HK-2 (cell line): ENCODE data around the gene CYP3A7.
"Not testable (repeated sequence)": the region's sequence is repeated elsewhere in the genome, so short reads cannot be mapped to it uniquely, and the experiment has no call there.

Experiments used
- DNase-seq: peaks from one replicate; pipeline ENCODE4 v3.0.0-alpha.2; 2018; ENCODE audit not compliant: unreplicated experiment

The CYP3A7 gene

DNA sequence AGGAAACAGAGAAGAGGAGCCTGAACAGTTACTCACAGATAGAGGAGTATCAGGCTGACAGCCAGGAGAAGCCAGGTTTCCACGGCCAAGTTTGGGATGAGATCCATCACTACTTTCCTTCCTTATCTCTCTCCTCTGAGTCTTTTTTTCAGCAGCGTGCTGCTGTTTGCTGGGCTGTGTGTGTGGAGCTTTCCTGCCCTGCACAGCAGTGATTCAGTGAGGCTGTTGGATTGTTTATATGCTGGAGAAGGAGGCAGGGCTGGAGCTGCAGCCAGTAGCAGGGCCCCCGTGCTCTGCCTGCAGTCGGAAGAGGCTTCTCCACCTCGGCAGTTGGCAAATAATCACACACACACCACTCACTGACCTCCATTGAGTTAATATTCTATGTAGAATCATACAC lies at the start of gene CYP3A7:
Gene CYP3A7 (minus strand): TSS at position 210 of the 400 bp plus-strand sequence. CDS start 103 bp downstream, at position 107.
- DNase-seq: no peak

DNA sequence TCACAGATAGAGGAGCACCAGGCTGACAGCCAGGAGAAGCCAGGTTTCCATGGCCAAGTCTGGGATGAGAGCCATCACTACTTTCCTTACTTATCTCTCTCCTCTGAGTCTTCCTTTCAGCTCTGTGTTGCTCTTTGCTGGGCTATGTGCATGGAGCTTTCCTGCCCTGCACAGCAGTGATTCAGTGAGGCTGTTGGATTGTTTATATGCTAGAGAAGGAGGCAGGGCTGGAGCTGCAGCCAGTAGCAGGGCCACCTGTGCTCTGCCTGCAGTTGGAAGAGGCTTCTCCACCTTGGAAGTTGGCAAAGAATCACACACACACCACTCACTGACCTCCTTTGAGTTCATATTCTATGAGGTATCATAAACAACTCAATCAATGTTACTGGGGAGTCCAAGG lies 49.0 kb upstream of the CYP3A7 start, which contains the start of gene CYP3A4:
Gene CYP3A4 (minus strand): TSS at position 178 of the 400 bp plus-strand sequence. CDS start 103 bp downstream, at position 75.
- no peak for DNase-seq

DNA sequence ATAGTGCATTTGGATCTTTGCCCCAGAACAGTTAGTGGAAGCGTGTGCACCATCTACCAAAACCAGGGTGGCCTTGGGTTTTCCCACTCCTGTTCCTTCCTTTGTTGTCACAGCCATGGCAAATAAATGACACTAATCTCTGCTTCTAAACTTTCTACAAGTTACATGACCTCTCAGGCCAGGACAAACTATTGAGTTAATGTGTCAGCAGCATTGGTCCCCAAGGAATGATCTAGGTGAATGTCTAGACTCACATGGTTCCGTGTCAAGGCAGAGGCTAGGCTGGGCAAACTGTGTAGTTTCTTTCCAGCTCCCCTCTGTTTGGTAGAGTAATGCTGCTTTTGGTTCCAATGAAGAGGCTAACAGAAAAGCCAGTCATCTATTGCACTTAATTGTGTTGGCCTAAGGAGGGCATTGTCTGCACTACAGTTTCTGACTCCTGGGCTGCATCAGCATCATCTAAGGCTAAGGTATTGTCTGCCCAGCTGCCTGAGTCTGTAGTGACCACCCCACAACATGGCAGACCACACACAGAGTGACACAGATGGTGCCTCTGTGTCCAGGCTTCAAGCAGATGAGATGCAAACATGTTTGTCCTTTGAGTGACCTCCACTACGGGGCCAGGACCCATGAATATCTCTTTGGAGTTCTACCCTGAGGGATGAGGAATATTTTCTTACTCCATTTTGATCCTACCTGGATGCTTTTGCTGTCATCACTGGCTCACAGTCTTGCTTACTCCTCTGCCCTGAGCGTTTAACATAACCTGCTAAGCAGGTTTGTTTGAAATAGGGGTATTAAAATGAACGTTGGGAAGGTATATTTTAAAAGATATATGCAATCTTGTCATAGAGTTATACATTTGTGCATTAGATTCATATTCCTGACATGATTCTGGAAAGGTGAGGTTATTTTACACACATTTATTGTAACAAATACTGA lies 47.3 kb upstream of the CYP3A7 start:
- DNase-seq: no peak

DNA sequence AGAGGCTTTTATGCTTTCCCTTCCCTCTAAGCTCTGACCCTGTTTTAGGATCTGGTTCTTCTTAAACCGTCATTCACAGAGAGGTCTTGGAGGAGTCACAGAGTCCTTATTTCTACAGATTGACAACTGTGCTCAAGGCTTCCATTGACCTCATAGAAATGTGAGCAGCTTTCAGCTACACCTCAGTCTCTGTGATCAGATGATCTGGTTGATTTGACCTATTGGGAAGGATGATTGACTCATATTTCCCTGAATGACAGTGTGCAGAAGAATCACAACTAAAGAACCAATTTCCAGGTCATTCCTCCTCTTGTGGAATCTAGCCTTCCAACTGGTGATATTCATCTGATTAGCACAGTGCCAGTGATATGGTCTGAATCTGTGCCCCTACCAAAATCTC lies 45.6 kb upstream of the CYP3A7 start:
- DNase-seq: no peak

DNA sequence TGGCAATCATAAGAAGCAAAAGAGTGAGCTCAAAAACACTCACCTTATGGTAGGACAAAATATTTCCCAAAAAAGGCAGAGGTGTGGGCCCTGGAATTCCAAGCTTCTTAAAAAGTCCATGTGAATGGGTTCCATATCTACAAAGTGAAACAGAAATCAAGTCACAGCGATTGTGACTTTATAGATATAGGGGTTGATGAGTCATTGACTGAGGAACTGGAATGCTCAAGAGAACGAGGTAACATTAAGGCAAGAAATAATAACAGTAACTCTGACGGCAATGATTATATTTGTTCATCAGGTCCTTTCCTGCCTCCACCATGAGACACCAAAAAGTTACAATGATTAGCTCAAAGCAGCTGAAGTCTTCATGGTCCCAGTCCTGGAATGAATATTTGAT lies 45.0 kb upstream of the CYP3A7 start:
- no peak for DNase-seq

DNA sequence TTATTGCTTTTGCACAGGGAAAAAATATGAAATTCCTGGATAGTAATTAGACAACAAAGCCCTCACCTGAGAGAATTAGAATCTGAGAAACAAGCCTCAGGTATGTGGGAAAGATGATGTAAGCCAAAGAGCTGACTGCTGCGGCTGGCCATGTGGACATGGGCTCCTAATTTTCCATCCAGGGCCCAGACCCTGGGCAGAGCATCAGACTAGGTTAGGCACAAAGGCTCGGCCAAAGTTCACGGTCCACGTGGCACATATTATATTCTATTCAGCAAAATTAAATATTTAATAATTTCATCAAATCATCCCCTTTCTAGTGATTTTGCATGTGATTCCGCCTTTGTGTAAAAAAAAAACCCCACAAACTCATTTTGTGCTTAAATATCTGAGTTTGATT lies 43.9 kb upstream of the CYP3A7 start:
- no peak for DNase-seq

DNA sequence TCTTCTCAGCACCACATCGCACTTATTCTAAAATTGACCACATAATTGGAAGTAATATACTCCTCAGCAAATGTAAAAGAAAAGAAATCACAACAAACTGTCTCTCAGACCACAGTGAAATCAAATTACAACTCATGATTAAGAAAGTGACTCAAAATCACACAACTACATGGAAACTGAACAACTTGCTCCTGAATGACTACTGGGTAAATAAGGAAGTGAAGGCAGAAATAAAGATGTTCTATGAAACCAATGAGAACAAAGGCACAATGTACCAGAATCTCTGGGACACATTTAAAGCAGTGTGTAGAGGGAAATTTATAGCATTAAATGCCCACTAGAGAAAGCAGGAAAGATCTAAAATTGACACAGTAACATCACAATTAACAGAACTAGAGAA lies 38.4 kb upstream of the CYP3A7 start:
- DNase-seq: not testable (repeated sequence)

DNA sequence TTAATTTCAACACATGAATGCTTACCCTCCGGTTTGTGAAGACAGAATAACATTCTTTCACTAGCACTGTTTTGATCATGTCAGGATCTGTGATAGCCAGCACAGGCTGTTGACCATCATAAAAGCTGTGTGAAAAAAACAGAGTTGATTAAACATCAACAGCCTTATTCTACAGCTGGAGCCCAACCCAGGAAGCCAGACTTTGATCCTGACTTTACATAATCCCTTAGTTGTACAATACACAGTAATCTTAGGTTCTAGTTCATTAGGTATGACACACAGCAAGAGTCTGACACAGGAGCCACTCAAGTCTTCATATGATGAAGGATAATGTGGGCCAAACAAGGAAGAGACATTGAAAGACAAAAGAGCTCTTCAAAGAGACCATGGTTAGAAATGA lies 37.6 kb upstream of the CYP3A7 start:
- no peak for DNase-seq

DNA sequence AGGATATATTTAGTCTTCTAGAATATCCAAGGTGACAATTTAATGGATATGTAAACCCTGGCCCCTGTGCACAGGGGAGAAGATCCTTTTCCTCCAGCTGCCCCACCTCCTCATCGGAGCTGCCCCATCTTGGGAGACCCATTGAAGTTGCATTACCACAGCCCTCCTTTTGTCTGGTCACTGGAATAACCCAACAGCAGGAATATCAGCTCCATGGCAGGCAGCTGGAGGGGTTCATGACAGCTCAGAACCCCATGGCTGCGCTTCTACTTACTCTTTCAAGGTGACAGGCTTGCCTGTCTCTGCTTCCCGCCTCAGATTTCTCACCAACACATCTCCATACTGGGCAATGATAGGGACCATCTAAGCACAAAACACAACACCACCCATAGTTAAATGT lies 34.5 kb upstream of the CYP3A7 start:
- not testable (repeated sequence) for DNase-seq

DNA sequence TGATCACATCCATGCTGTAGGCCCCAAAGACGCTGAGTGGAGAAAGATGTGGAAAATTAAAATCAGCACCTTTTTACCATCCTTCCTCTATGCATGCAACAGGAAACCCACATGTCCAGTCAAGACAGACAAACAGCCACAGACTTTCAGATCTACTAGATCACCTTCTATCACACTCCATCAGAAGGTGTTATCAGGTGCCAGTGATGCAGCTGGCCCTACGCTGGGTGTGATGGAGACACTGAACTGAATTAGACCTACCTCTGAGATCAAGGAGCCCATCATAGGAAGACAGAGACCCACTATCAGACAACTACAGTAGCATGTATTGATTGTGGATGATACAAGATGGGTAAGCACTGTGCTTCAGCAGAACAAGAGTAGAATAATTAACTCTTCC lies 33.5 kb upstream of the CYP3A7 start:
- DNase-seq: no peak

DNA sequence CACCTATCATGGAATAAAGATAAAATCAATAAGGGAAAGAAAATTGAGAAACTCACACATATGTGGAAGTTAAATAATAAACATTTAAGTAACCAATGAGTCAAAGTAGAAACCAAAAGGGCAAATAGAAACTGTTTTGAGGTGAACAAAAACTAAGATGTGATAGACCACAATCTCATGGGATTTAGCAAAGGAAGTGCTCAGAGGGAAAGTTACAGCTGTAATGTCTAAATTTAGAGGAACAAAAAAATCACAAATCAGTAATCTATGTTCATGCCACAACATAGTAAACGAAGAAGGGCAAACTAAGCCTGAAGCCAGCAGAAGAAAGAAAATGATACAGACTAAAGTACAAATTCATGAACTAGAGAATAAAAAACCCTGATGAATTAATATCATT lies 32.7 kb upstream of the CYP3A7 start:
- no peak for DNase-seq

DNA sequence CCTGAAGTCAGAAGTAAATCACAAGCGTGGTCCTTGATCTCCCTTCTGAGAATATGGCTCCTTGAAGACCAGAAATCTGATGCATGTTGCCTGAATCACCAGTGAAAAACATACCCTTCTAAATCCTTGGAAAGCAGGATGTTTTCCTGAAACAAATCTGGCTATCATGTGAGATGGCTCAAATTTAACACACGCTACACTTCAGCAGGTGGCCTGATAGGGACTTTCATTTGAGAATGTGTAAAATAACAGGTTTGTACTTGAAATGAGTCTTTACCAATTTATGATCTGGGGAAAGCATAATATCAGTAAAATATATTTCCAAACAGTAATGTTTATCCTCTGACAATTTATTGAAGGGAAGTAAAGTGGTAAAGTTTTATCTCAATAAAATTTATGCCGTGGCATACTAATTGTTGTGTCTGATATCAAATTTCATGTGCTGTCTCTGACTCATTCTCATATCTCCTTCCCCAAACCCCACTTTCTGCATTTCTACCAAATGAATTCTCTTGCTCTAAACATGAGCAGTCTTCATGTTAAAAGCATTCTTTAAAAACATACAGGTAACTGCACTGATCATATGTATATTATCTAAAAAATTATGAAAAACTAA lies 31.6 kb upstream of the CYP3A7 start:
- no peak for DNase-seq

DNA sequence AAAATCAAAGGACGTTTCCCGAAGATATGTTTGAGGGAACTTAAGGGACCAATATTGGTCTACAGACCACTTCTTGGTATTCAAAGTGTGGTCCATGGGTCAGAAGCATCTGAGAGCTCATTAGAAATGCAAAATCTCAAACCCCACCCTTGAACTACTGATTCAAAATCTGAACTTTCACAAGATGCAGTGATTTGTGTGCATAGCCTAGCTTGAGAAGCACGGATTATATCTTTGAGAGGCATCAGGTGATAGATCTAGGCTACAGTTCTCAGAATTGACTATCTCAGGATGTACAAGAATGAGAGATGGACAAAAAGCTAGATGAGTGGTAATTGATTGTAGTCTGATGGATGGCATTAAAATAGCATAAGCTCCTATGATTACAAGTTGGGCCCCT lies 29.5 kb upstream of the CYP3A7 start:
- no peak for DNase-seq

DNA sequence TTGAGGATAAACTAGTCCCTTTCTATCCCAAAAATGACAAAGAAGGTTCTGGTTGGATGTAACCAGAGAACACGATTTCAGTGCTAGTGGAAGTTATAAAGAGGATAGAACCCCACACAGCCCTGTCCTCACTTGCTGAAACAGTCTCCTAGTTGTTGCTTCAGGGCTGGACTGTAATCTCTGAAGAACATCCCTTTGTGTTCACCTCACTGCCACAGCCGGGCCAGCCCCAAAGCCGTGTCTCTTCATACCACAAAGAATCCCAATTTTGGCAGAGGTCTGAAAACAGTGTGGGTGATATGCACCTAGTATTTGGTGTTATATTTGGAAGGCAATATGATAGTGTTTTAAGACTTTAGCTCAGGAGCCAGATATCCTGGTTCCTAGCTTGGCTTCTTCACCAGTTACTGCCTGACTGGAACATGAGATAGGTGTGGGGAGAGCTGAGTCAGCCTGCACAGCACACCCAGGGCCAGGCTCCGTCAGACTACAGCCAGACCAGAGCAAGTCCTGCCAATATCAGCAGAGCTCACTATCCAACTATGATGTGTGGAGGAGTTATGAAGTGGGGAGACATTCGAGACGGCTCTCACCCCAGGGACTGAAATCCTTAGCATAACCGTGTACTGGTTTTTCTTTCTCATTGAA lies 27.8 kb upstream of the CYP3A7 start:
- no peak for DNase-seq

DNA sequence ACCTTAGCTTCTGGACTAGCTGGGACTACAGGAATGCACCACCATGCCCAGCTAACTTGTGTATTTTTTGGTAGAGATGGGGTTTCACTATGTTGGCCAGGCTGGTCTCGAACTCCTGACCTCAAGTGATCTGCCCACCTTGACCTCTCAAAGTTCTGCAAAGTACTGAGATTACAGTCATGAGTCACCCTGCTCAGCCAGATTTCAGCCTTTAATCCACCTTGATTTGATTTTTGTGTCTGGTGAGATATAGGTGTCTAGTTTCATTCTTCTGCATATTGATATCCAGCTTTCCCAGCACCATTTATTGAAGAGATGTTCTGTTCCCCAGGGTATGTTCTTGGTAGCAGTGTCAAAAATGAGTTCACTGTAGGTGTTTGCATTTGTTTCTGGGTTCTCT lies 20.1 kb upstream of the CYP3A7 start:
- no peak for DNase-seq

DNA sequence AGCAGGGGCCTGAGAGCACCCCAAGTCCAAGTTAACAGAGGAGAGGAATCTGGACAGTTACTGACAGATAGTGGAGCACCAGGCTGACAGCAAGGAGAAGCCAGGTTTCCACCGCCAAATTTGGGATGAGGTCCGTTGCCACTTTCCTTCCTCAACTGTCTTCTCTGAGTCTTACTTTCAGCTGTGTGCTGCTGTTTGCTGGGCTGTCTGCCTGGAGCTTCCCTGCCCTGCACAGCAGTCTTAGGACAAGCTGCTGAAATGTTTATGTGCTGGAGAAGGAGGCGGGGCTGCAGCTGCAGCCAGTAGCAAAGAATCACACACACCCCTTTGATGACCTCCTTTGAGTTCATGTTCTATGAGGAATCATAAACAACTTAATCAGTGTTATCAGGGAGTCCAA lies 17.4 kb upstream of the CYP3A7 start:
- DNase-seq: no peak

DNA sequence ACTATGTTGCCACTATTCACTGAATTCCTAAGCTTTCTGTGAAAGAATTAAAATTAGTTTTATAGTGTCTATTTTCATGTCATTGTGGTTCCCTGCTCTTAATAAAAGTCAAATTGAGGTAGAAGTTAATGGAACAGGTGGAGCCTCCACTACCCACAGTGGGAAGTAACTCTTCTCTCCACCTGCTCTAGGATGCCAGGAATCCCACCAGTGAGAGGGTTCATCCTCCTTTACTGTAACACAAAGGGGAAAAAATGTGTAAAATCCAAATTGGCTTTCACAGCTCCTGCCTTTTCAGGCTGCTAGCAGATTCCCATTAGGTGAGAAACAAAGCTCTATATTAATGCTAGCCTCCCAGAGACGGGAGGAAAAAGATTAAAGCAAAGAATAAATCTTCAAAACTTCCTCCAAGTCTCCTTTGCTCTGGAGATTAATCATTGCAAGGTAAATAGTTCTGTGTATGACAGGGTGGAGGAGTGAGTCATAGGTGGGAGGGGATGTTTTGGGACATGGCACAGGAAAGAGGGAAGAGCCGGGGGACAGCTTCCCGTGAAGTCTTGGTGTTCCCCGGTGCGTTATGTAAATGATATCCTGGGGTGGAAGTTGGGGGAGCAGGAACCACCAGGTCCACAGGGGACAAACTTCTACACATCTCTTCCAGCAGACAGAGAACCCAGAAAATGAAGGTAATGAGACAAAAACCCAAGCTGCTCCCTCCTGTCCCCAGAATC lies 16.5 kb upstream of the CYP3A7 start:
- DNase-seq: peak; percentile 13

DNA sequence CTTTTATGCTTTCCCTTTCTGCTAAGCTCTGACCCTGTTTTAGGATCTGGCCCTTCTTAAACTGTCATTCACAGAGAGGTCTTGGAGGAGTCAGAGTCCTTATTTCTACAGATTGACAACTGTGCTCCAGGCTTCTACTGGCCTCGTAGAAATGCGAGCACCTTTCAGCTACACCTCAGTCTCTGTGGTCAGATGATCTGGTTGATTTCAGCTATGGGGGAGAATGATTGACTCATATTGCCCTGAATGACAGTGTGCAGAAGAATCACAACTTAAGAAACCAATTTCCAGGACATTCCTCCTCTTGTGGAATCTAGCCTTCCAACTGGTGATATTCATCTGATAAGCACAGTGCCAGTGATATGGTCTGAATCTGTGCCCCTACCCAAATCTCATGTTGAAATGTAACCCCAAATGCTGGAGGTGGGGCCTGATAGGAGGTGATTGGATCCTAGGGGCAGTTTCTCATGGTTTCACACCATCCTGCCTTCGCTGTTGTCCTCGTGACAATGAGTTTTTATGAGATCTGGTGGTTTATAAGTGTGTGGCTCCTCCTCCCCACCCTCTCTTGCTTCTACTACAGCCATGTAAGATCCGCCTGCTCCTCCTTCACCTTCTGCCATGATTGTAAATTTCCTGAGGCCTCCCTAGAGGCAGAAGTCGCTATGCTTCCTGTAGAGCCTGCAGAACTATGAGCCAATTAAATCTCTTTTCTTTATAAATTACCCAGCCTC lies 14.0 kb upstream of the CYP3A7 start:
- DNase-seq: no peak

DNA sequence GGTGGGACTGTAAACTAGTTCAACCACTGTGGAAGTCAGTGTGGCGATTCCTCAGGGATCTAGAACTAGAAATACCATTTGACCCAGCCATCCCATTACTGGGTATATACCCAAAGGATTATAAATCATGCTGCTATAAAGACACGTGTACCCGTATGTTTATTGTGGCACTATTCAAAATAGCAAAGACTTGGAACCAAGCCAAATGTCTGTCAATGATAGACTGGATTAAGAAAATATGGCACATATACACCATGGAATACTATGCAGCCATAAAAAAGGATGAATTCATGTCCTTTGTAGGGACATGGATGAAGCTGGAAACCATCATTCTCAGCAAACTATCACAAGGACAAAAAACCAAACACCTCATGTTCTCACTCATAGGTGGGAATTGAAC lies 11.9 kb upstream of the CYP3A7 start:
- DNase-seq: not testable (repeated sequence)

DNA sequence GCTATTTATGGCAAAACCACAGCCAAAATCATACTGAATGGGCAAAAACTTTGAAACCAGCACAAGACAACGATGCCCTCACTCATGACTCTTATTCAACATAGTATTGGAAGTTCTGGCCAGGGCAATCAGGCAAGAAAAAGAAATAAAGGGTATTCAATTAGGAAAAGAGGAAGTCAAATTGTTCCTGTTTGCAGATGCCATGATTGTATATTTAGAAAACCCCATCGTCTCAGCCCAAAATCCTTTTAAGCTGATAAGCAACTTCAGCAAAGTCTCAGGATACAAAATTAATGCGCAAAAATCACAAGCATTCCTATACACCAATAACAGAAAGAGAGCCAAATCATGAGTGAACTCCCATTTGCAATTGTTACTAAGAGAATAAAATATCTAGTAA lies 10.4 kb upstream of the CYP3A7 start:
- DNase-seq: not testable (repeated sequence)

DNA sequence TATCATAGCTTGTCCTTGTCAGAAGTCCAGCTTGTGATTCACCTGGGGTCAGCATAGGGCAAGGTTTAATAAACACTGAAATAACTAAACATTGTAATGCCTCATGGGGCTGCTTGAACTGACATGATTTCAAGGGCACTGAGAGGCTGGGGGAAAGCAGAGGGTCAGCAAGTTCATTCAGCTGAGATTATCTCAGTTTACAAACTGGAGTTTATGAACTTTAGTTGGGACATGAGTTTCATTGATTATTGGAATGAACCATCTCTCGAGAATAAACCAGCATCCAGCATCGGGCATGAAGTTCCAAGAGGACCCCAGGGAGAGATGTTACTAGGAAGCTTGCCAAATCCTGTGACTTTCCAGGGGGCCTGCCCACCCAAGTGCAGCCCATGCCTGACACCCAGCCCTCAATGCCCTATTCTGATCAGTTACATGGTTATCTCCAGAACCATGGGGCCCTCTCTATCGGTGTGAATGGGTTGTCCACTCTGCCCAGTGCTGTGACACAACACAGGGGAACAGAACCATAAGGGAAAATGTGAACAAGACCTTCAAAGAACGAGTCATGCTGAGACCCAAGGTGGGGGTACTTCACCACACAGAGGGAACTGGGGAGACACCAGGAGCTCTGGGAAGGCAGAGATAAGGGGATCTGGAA lies 7.9 kb upstream of the CYP3A7 start:
- no peak for DNase-seq
